Left lung (tissue), 10 donors: Measurements from ENCODE around the gene PHC3. TPM values are rescaled to one million over a fixed set of nuclear protein-coding genes. Genes with fewer than 3 reads are reported as not detected.

Experiments used
- ATAC-seq: fragments of 200-7000 bp; cut with Tn5 transposase; one replicate; pipeline ENCODE4 v1.9.1; 2020; ENCODE audit warnings: moderate library complexity
- DNase-seq, 4 donors: peaks; one replicate each; pipeline ENCODE4 v3.0.0-alpha.2; 2013 to 2020
- H3K27ac ChIP-seq, 2 donors: fragments of 200-600 bp; sonication (generic) in 1 of 2; one replicate each; pipeline versions ENCODE4 v1.5.0 to v1.8.0; 2020 to 2021
- H3K27me3 ChIP-seq, 2 donors: fragments of 200-600 bp; sonication (generic) in 1 of 2; one replicate each; pipeline versions ENCODE4 v1.5.0 to v1.8.0; 2020 to 2021
- H3K36me3 ChIP-seq, 2 donors: fragments of 200-600 bp; sonication (generic) in 1 of 2; one replicate each; pipeline versions ENCODE4 v1.5.0 to v1.8.0; 2020 to 2021
- H3K4me1 ChIP-seq, 2 donors: fragments of 200-600 bp; one replicate each; pipeline ENCODE4 v1.8.0; 2021
- H3K4me3 ChIP-seq, 2 donors: fragments of 200-600 bp; sonication (generic) in 1 of 2; one replicate each; pipeline versions ENCODE4 v1.5.0 to v1.8.0; 2020 to 2021; ENCODE audit warnings: mild to moderate bottlenecking in 1 of 2
- H3K9me3 ChIP-seq, 2 donors: fragments of 200-600 bp; sonication (generic) in 1 of 2; one replicate each; pipeline versions ENCODE4 v1.5.0 to v1.8.0; 2020 to 2021
- intact Hi-C, 2 donors: fragments of 100-400 bp; cut with DNase I; formaldehyde crosslinking; loops; one replicate each; pipeline versions ENCODE4 v1.11.2 to v1.14.2; 2022
- polyA plus RNA-seq, 6 donors: library from polyadenylated mRNA; unstranded; fragments of 120-200 nt; gene quantifications; one replicate each; pipeline ENCODE4 v1.2.1, GENCODE V29; 2013; ENCODE audit not compliant: insufficient read length in 6 of 6
- total RNA-seq, 2 donors: library from RNA; stranded (reverse); fragmentation: NEBNext Ultra II Directional; extraction: Animal tissue kit (Norgen Biotek cat#: 25700); gene quantifications; one replicate each; pipeline ENCODE4 v1.2.1, GENCODE V29; 2021
- TF ChIP-seq, protein P1 (sequence below), 2 donors: fragments of 200-600 bp; sonication (generic) in 1 of 2; IDR thresholded peaks; one replicate each; pipeline versions ENCODE4 v1.5.0 to v1.8.0; 2021; ENCODE audit warnings: antibody characterized with exemption in 2 of 2
- donor health status: DM: no; HTN: yes; CAD: no.
- donor health status: DM: no; HTN: no; CAD: no.

PHC3 gene
- total and polyA plus RNA-seq, 8 donors = 35.5 to 66.3 (median 47.1) TPM

DNA sequence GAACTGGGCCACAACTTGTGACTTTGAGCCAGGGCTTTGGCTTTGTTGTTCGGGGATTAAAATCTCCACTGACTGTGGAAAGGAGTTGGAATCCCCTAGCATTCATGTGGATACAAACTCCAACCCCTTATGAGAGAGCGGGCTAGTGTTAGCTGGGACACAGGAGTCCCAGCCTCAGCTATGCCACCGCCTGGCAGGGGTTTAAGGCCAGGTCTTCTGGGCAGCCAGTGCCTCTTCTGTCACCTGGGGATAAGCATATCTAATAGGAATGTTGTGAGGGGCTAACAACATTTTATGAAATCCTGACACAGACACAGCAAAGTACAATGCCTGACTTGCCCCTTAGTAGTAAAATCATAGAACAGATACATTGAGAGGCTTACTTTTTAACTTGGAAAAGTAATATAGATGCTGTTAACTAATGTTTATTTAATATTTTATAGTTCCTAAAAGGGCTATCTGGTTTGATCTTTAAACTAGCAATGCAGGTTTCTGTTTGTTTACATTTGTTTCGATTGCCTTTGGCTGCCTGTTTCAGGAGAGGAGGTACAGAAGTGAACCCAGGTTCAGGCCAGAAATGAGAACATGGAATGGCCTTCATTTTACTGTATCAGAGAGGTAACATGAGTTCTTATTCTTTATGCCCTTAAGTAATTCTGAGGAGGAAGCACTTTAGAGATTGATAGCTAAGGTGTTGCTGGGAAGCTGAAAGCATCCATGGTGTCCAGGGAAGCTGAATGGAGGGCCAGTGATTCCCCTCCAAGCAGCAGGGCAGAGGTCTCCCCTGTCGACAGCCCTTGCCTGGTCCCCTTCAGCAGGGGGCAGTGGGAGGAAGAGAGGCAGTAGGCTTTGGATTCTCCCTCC is 135.0 kb downstream of the PHC3 start:
- Histone ChIP-seq H3K4me3 (no peak overlapping the region), H3K27me3 (no peaks in the 10 kb centered on the region), H3K4me1 (peaks cover 0 to 32% of the 10 kb centered on the region in 2 donors), H3K36me3 (no peaks in the 10 kb centered on the region), H3K27ac (peak overlapping the region; percentile 63 to 81), H3K9me3 (no peaks in the 10 kb centered on the region)
- TF ChIP-seq, protein P1, sequence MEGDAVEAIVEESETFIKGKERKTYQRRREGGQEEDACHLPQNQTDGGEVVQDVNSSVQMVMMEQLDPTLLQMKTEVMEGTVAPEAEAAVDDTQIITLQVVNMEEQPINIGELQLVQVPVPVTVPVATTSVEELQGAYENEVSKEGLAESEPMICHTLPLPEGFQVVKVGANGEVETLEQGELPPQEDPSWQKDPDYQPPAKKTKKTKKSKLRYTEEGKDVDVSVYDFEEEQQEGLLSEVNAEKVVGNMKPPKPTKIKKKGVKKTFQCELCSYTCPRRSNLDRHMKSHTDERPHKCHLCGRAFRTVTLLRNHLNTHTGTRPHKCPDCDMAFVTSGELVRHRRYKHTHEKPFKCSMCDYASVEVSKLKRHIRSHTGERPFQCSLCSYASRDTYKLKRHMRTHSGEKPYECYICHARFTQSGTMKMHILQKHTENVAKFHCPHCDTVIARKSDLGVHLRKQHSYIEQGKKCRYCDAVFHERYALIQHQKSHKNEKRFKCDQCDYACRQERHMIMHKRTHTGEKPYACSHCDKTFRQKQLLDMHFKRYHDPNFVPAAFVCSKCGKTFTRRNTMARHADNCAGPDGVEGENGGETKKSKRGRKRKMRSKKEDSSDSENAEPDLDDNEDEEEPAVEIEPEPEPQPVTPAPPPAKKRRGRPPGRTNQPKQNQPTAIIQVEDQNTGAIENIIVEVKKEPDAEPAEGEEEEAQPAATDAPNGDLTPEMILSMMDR (IDR thresholded peaks at IDR 0.05) = no peak
- intact Hi-C loops = no loop called here
- ATAC-seq = peak; percentile 36
- DNase-seq = peak in 1 of 4 donors; percentile 41

- Histone ChIP-seq H3K27me3 (no peaks in the 10 kb centered on the region), H3K4me1 (peaks cover 0 to 28% of the 10 kb centered on the region in 2 donors), H3K36me3 (no peaks in the 10 kb centered on the region), H3K27ac (peak overlapping the region; percentile 63 to 81), H3K9me3 (no peaks in the 10 kb centered on the region), H3K4me3 (no peak overlapping the region)
- ATAC-seq (peak; percentile 10), DNase-seq (no peak)
- TF ChIP-seq, protein P1 (IDR thresholded peaks at IDR 0.05) = no peak
- intact Hi-C loops = no loop called here
These were observed 136.7 kb downstream of the PHC3 start for GRCh38 chr3:170044795-170045244.

- peaks cover 0 to 28% of the 10 kb centered on the region in 2 donors for H3K4me1 ChIP-seq
- intact Hi-C loops = no loop called here
- ATAC-seq (no peak), DNase-seq (no peak)
- no peaks in the 10 kb centered on the region for H3K36me3 ChIP-seq
- TF ChIP-seq, protein P1 (IDR thresholded peaks at IDR 0.05) = no peak
- H3K9me3 ChIP-seq = no peaks in the 10 kb centered on the region
- H3K4me3 ChIP-seq = no peak overlapping the region
- H3K27ac ChIP-seq = peak overlapping the region; percentile 63 to 81
- H3K27me3 ChIP-seq = no peaks in the 10 kb centered on the region
These were observed 137.3 kb downstream of the PHC3 start for GRCh38 chr3:170044271-170044670.

- peaks cover 0 to 3% of the 10 kb centered on the region in 2 donors for H3K27me3 ChIP-seq
- peaks cover 0 to 36% of the 10 kb centered on the region in 2 donors for H3K4me1 ChIP-seq
- H3K36me3 ChIP-seq = no peaks in the 10 kb centered on the region
- no peak overlapping the region for H3K4me3 ChIP-seq
- no peaks in the 10 kb centered on the region for H3K9me3 ChIP-seq
- TF ChIP-seq, protein P1 (IDR thresholded peaks at IDR 0.05) = no peak
- ATAC-seq = no peak
- DNase-seq = no peak
- H3K27ac ChIP-seq = peak overlapping the region in 1 of 2 donors; percentile 81
- intact Hi-C loops = no loop called here
These were observed 138.0 kb downstream of the PHC3 start for GRCh38 chr3:170043506-170043905.

DNA sequence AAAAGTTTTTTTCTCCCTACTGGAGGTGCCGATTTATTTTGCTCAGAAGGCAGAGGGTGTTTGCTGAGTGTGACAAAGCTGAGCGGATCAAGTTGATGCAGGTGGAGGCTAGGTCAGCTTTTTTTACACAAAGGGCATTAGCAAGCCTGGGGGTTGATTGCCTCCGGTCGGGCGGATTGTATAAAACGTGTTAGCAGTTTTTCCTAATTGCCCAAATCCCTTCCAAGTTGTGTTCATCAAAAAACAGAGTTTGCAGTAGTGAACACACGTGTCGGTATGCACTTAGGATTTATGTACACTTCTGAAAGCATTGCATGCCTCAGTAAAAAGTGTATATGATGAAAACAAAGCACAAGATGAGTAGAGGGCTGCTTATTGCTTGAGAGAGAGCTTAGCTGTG is 141.1 kb downstream of the PHC3 start:
- Histone ChIP-seq H3K4me3 (no peak overlapping the region), H3K27me3 (peaks cover 0 to 15% of the 10 kb centered on the region in 2 donors), H3K27ac (no peak overlapping the region), H3K9me3 (no peaks in the 10 kb centered on the region), H3K4me1 (peaks cover 6 to 31% of the 10 kb centered on the region in 2 donors), H3K36me3 (no peaks in the 10 kb centered on the region)
- ATAC-seq (no peak), DNase-seq (no peak)
- TF ChIP-seq, protein P1 (IDR thresholded peaks at IDR 0.05) = no peak
- intact Hi-C loops = no loop called here
